Common myeloid progenitor, CD34-positive (primary cell): ENCODE measurements around the gene ANGPTL1.
A peak's percentile ranks its signal among the peaks of the same experiment; 100 is the strongest.

Source experiments
- CTCF ChIA-PET: fragments of 350-600 bp; sonication (Branson Sonifier 250); formaldehyde crosslinking; loops from one replicate; lab custom pipeline; 2021; ENCODE audit warnings: antibody characterized with exemption; lab: Charles Lee
- POLR2A ChIA-PET: fragments of 350-600 bp; sonication (Branson Sonifier 250); formaldehyde crosslinking; loops from one replicate; lab custom pipeline; 2021; ENCODE audit warnings: antibody characterized with exemption; lab: Charles Lee
- DNase-seq, 3 donors: peaks; one replicate each; pipeline versions ENCODE4 v3.0.0 to v3.0.0-alpha.2; 2013
- H3K27ac ChIP-seq, 2 experiments: 1 replicate in 1 of 2; 2 replicates in 1 of 2; pipeline ENCODE4 v1.7.0; 2013; ENCODE audit warnings: inconsistent platforms in 2 of 2, low read length in 2 of 2, mild to moderate bottlenecking in 2 of 2, low read depth in 1 of 2, moderate library complexity in 1 of 2; ENCODE audit not compliant: severe bottlenecking in 2 of 2, insufficient read depth in 1 of 2, poor library complexity in 1 of 2
- H3K27me3 ChIP-seq, 5 experiments: replicated peaks in 2 of 5; 1 replicate in 3 of 5; 2 replicates in 2 of 5; pipeline versions ENCODE4 v1.6.1 to v1.7.0; 2013; ENCODE audit warnings: low read length in 4 of 5, mild to moderate bottlenecking in 2 of 5, moderate library complexity in 2 of 5, inconsistent platforms in 1 of 5; ENCODE audit not compliant: insufficient read depth in 5 of 5, control insufficient read depth in 4 of 5
- H3K36me3 ChIP-seq, 4 experiments: 1 replicate in 2 of 4; 2 replicates in 2 of 4; pipeline versions ENCODE4 v1.6.1 to v1.7.0; 2013; ENCODE audit warnings: low read length in 3 of 4, control low read depth in 1 of 4, mild to moderate bottlenecking in 1 of 4; ENCODE audit not compliant: control insufficient read depth in 4 of 4, insufficient read depth in 4 of 4
- H3K4me1 ChIP-seq, 4 experiments: 1 replicate in 3 of 4; 2 replicates in 1 of 4; pipeline versions ENCODE4 v1.6.1 to v1.7.1; 2013; ENCODE audit warnings: low read length in 3 of 4, mild to moderate bottlenecking in 3 of 4, control low read depth in 1 of 4, inconsistent platforms in 1 of 4, moderate library complexity in 1 of 4; ENCODE audit not compliant: control insufficient read depth in 4 of 4, insufficient read depth in 4 of 4; ENCODE audit errors: control extremely low read depth in 1 of 4
- H3K4me3 ChIP-seq, 7 experiments: 1 replicate in 4 of 7; 2 replicates in 3 of 7; pipeline versions ENCODE4 v1.5.1 to v1.7.0; 2013; ENCODE audit warnings: mild to moderate bottlenecking in 7 of 7, low read length in 6 of 7, moderate library complexity in 6 of 7, inconsistent platforms in 2 of 7, low read depth in 2 of 7, control low read depth in 1 of 7; ENCODE audit not compliant: insufficient read depth in 4 of 7, control insufficient read depth in 1 of 7; ENCODE audit errors: extremely low read depth in 1 of 7
- H3K9me3 ChIP-seq, 5 experiments: 1 replicate in 4 of 5; 2 replicates in 1 of 5; pipeline versions ENCODE4 v1.6.1 to v1.7.1; 2013; ENCODE audit warnings: low read length in 4 of 5, mild to moderate bottlenecking in 2 of 5, inconsistent platforms in 1 of 5, low read depth in 1 of 5, moderate library complexity in 1 of 5; ENCODE audit not compliant: control insufficient read depth in 4 of 5, insufficient read depth in 2 of 5; ENCODE audit errors: control extremely low read depth in 1 of 5
- WGBS: methylation state at CpG from one replicate; pipeline ENCODE4 v1.1.5; 2013; ENCODE audit not compliant: insufficient coverage; 5-methylcytosine and 5-hydroxymethylcytosine counted together

The ANGPTL1 gene

DNA sequence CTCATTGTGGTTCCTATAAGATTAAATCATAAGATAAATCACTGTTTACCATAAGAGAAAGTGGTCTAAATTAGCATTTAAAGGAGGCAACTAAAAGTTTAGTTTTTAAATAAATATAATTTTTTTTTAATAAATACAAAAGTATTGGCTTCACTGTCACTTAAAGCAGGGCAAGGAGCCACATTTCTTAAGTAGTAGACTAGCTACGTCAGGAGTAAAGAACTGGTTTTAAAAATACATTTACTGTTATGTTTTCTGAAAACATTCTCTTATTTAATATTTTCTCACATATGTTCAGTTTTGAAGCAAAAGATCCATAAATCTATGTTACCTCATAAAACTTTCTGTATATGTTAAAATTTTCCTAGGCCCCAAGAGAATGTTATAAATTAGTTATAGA, 2.2 kb downstream of the ANGPTL1 start:
- Histone ChIP-seq H3K36me3 (no peaks in the 10 kb centered on the region), H3K27ac (no peak overlapping the region), H3K27me3 (no peaks in the 10 kb centered on the region), H3K9me3 (no peaks in the 10 kb centered on the region), H3K4me3 (no peak overlapping the region), H3K4me1 (peaks cover 0 to 3% (median 0%) of the 10 kb centered on the region in 4 experiments)
- ChIA-PET CTCF (no interaction called here), POLR2A (no interaction called here)
- WGBS, result no CpG with 5 or more reads among the region's 1 CpG
- DNase-seq, result no peak

DNA sequence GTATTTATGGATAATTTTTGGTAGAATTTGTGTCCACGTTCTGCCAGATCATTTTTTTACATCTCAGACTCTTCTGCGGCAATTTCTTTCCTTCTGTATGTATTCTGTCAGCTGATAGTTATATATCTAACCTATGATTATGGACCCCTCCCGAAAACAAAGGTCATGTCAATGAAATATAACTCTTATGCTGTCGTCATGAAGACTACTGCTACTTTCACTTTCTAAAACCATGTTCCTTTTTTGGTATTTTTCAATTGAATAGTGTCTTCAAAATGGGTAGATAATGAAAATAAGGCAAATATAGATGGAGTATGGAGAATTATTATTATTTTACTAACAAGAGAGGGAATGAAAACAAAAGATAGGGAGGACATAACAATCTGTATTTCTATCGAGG, 3.2 kb downstream of the ANGPTL1 start:
- POLR2A ChIA-PET, result interaction anchor here (0.6 kb wide), 1 partner anchor 843 kb away, joined by 4 read pairs; no protein-coding TSS in a partner anchor
- WGBS, result no CpG with 5 or more reads among the region's 5 CpGs
- DNase-seq, result peak in 2 of 3 donors; percentile 26 to 30
- Histone ChIP-seq H3K27ac (no peak overlapping the region), H3K36me3 (no peaks in the 10 kb centered on the region), H3K27me3 (no peaks in the 10 kb centered on the region), H3K4me3 (peak overlapping the region in 2 of 7 experiments; percentile 14 to 31), H3K9me3 (no peaks in the 10 kb centered on the region), H3K4me1 (peaks cover 0 to 3% (median 0%) of the 10 kb centered on the region in 4 experiments)
- CTCF ChIA-PET, result no interaction called here

DNA sequence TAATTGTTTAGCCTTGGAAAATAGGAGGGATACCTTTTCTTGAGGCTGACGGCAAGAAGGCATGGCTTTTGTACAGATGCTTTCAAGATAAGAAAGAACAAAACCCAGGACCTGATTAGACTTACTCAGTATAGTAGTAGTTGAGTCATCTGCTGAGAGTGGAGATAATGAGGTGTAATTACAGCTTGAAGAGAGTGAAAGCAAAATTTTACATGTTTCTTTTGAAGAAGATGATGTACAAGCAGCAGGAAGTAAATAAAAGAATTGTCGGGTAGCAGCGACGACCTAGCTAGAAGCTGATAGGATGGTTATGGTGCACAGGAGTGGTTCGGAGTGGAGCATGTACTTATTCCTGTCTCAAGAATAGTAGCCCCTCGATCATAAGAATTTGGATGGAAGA, 6.6 kb downstream of the ANGPTL1 start:
- H3K4me1 ChIP-seq, result peaks cover 0 to 3% (median 0%) of the 10 kb centered on the region in 4 experiments
- no peaks in the 10 kb centered on the region for H3K36me3 ChIP-seq
- no peaks in the 10 kb centered on the region for H3K9me3 ChIP-seq
- ChIA-PET CTCF (no interaction called here), POLR2A (no interaction called here)
- H3K4me3 ChIP-seq, result no peak overlapping the region
- H3K27ac ChIP-seq, result no peak overlapping the region
- no peak for DNase-seq
- 100% methylated on average over 3 of the region's 6 CpGs for WGBS
- no peaks in the 10 kb centered on the region for H3K27me3 ChIP-seq

DNA sequence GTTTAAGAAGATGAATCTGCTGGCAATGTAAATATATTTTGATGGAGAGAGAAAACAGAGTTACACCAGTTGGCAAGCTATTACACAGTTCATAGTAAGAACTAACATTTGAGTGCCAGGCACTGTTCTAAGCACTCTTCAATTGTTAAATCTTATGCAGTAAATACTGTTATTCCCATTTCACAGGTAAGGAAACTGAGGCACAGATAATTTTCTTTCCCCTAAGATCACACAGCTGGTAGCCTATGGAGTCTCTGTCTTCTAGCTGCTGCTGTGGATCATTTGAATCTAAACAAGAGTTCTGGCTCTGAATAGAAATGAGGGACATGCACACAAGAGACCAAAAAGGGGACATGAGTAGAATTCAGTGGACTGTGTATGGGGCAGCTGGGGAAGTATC, 8.0 kb downstream of the ANGPTL1 start:
- H3K4me1 ChIP-seq, result peaks cover 0 to 3% (median 0%) of the 10 kb centered on the region in 4 experiments
- no peaks in the 10 kb centered on the region for H3K27me3 ChIP-seq
- no peak overlapping the region for H3K4me3 ChIP-seq
- POLR2A ChIA-PET, result no interaction called here
- H3K36me3 ChIP-seq, result no peaks in the 10 kb centered on the region
- H3K27ac ChIP-seq, result no peak overlapping the region
- DNase-seq, result no peak
- no peaks in the 10 kb centered on the region for H3K9me3 ChIP-seq
- CTCF ChIA-PET, result no interaction called here

DNA sequence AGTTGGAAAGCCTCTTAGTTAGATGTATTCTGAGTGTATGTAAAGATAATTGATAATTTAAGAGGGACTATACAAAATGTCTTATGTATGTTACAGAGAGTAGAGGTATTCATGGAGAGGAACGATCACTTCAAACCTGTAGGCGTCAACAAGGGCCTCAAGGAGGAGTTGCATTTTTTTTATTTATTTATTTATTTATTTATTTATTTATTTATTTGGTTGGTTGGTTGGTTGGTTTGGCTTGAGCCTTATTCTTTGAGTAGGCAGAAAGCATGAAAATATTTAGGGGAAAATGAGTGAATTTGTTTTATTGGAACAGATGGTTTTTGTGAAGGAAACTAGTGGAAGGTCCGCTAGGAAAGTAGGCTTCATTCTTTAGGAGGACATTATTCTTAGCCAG, 8.5 kb downstream of the ANGPTL1 start:
- H3K4me1 ChIP-seq, result peaks cover 0 to 3% (median 0%) of the 10 kb centered on the region in 4 experiments
- DNase-seq, result no peak
- 100% methylated on average over 1 of the region's 3 CpGs for WGBS
- no peaks in the 10 kb centered on the region for H3K9me3 ChIP-seq
- H3K36me3 ChIP-seq, result no peaks in the 10 kb centered on the region
- no peak overlapping the region for H3K27ac ChIP-seq
- ChIA-PET POLR2A (no interaction called here), CTCF (no interaction called here)
- H3K27me3 ChIP-seq, result no peaks in the 10 kb centered on the region
- H3K4me3 ChIP-seq, result no peak overlapping the region

DNA sequence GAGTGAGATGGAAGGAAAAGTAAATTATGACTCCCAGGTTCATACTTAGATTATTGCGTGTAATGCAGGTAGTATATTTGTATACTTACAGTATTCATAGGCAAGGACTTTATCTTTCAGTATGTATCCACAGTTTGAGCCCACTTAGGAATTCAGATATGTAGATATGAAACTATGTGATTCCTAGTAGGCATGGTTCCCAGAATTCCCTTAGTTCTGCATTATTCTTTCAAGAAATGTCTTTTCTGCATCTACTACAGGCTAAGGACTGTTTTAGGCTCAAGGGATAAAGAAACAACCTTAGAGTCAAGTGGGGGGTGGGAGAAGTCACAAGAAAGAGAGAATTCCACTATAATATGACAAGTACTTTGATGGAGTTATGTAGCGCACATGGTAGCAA, 13.8 kb downstream of the ANGPTL1 start:
- Histone ChIP-seq H3K27ac (no peak overlapping the region), H3K9me3 (no peaks in the 10 kb centered on the region), H3K4me3 (no peak overlapping the region), H3K27me3 (no peaks in the 10 kb centered on the region), H3K36me3 (peaks cover 0 to 2% (median under 1%) of the 10 kb centered on the region in 4 experiments), H3K4me1 (no peaks in the 10 kb centered on the region)
- DNase-seq, result no peak
- WGBS, result no CpG with 5 or more reads among the region's 2 CpGs
- ChIA-PET POLR2A (no interaction called here), CTCF (no interaction called here)

DNA sequence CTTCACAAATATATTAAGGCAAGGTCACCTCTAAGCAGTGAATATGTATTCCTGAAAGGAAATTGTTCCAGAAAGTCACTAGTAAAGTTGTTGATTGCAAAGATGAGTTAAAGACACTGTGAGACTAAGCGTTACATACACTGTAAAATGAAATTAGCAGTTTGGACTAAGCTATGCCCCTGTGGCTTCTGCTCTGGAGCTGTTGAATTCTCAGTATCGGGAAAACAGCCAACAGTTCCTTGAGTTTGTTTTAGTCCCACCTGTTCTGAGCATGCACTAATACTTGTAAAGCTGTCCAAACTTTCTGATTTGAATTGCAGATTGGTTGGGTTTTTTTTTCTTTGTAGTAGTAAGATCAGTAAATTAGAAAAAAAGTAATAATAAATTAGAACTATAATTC, 21.0 kb downstream of the ANGPTL1 start:
- Histone ChIP-seq H3K27ac (no peak overlapping the region), H3K27me3 (no peaks in the 10 kb centered on the region), H3K4me3 (no peak overlapping the region), H3K4me1 (no peaks in the 10 kb centered on the region), H3K36me3 (peaks cover 0 to 2% (median 0%) of the 10 kb centered on the region in 4 experiments), H3K9me3 (no peaks in the 10 kb centered on the region)
- DNase-seq, result no peak
- 100% methylated on average over 1 of the region's 2 CpGs for WGBS
- ChIA-PET CTCF (no interaction called here), POLR2A (interaction anchor here (0.6 kb wide), 1 partner anchor 40 kb away, joined by 3 read pairs; no protein-coding TSS in a partner anchor)
